ENCODE measurements around the gene DUS2. TPM values are rescaled to one million over a fixed set of nuclear protein-coding genes. Genes with fewer than 3 reads are reported as not detected.

Gene DUS2
- total RNA-seq, 1 experiment from 2014 or later = 12.1 TPM

GRCh38 chr16:68086336-68086841 is 63.3 kb downstream of the DUS2 start:
- no peak for DNase-seq (ENCODE audit: low read depth, low spot score)
- no peaks in the 10 kb centered on the region for H3K9me3 ChIP-seq (ENCODE audit: control insufficient read depth, insufficient read depth, low read depth, low read length)
- no peaks in the 10 kb centered on the region; the same call in 1 of the 2 replicates for H3K36me3 ChIP-seq (ENCODE audit: control insufficient read depth, insufficient read depth, low read length)
- in situ Hi-C loops (cut with HindIII; ENCODE audit: low pct_unique_long_range_greater_than_20kb, low sequenced_read_pairs) (no loop called here), intact Hi-C loops (cut with micrococcal nuclease; ENCODE audit: unreplicated experiment) (loop anchor here (5.0 kb wide), 1 partner anchor 141 kb away; no protein-coding TSS in a partner anchor)
- BruUV-seq (replicated peaks) = TSS peak; percentile 61
- H3K27me3 ChIP-seq (ENCODE audit: control insufficient read depth, insufficient read depth, low read length) = no peaks in the 10 kb centered on the region
- H3K27ac ChIP-seq (ENCODE audit: low read length) = peak overlapping the region; percentile 90
- CTCF ChIA-PET = interaction anchor here (0.6 kb wide), 1 partner anchor 144 kb away, joined by 4 read pairs; no protein-coding TSS in a partner anchor
- TF ChIP-seq, protein P1, sequence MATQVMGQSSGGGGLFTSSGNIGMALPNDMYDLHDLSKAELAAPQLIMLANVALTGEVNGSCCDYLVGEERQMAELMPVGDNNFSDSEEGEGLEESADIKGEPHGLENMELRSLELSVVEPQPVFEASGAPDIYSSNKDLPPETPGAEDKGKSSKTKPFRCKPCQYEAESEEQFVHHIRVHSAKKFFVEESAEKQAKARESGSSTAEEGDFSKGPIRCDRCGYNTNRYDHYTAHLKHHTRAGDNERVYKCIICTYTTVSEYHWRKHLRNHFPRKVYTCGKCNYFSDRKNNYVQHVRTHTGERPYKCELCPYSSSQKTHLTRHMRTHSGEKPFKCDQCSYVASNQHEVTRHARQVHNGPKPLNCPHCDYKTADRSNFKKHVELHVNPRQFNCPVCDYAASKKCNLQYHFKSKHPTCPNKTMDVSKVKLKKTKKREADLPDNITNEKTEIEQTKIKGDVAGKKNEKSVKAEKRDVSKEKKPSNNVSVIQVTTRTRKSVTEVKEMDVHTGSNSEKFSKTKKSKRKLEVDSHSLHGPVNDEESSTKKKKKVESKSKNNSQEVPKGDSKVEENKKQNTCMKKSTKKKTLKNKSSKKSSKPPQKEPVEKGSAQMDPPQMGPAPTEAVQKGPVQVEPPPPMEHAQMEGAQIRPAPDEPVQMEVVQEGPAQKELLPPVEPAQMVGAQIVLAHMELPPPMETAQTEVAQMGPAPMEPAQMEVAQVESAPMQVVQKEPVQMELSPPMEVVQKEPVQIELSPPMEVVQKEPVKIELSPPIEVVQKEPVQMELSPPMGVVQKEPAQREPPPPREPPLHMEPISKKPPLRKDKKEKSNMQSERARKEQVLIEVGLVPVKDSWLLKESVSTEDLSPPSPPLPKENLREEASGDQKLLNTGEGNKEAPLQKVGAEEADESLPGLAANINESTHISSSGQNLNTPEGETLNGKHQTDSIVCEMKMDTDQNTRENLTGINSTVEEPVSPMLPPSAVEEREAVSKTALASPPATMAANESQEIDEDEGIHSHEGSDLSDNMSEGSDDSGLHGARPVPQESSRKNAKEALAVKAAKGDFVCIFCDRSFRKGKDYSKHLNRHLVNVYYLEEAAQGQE (IDR thresholded peaks at IDR 0.05; ENCODE audit: insufficient read depth in 1 of 2, low read depth in 2 of 2, low read length in 1 of 2) = no peak
- TF ChIP-seq CTCF (IDR thresholded peaks at IDR 0.05) = no peak
- no peak for TF ChIP-seq POLR2AphosphoS5 (IDR thresholded peaks at IDR 0.05; ENCODE audit: low read depth, low read length)
- no peak for TF ChIP-seq SIN3A (IDR thresholded peaks at IDR 0.05; ENCODE audit: borderline replicate concordance, insufficient read depth, low read depth, low read length)
- no peak for TF ChIP-seq TCF7L2 (IDR thresholded peaks at IDR 0.05; ENCODE audit: low read depth, low read length)
- ATAC-seq = no peak
- POLR2A ChIA-PET = no interaction called here
- peak overlapping the region; percentile 70 to 86 for H3K4me3 ChIP-seq (ENCODE audit: low read depth in 2 of 2, low read length in 2 of 2)
- peaks cover 4% of the 10 kb centered on the region for H3K4me1 ChIP-seq (ENCODE audit: control insufficient read depth, insufficient read depth, low read length)

GRCh38 chr16:68086860-68087268 is 63.8 kb downstream of the DUS2 start:
- Histone ChIP-seq H3K27ac (ENCODE audit: low read length) (peak overlapping the region; percentile 90), H3K27me3 (ENCODE audit: control insufficient read depth, insufficient read depth, low read length) (no peaks in the 10 kb centered on the region), H3K4me3 (ENCODE audit: low read depth in 2 of 2, low read length in 2 of 2) (peak overlapping the region; percentile 70 to 86), H3K9me3 (ENCODE audit: control insufficient read depth, insufficient read depth, low read depth, low read length) (no peaks in the 10 kb centered on the region), H3K4me1 (ENCODE audit: control insufficient read depth, insufficient read depth, low read length) (peaks cover 4% of the 10 kb centered on the region), H3K36me3 (ENCODE audit: control insufficient read depth, insufficient read depth, low read length) (no peaks in the 10 kb centered on the region; the same call in 1 of the 2 replicates)
- CTCF ChIA-PET = interaction anchor here (0.6 kb wide), 1 partner anchor 143 kb away, joined by 4 read pairs; no protein-coding TSS in a partner anchor
- POLR2A ChIA-PET = no interaction called here
- no TSS peak for BruUV-seq (replicated peaks)
- intact Hi-C loops (cut with micrococcal nuclease; ENCODE audit: unreplicated experiment) (loop anchor here (5.0 kb wide), 1 partner anchor 140 kb away; no protein-coding TSS in a partner anchor), in situ Hi-C loops (cut with HindIII; ENCODE audit: low pct_unique_long_range_greater_than_20kb, low sequenced_read_pairs) (no loop called here)
- DNase-seq (ENCODE audit: low read depth, low spot score) (no peak), ATAC-seq (no peak)
- TF ChIP-seq SIN3A (IDR thresholded peaks at IDR 0.05; ENCODE audit: borderline replicate concordance, insufficient read depth, low read depth, low read length) (no peak), CTCF (IDR thresholded peaks at IDR 0.05) (no peak), POLR2AphosphoS5 (IDR thresholded peaks at IDR 0.05; ENCODE audit: low read depth, low read length) (no peak), TCF7L2 (IDR thresholded peaks at IDR 0.05; ENCODE audit: low read depth, low read length) (no peak)
- TF ChIP-seq, protein P1 (IDR thresholded peaks at IDR 0.05; ENCODE audit: insufficient read depth in 1 of 2, low read depth in 2 of 2, low read length in 1 of 2) = no peak

Data from Panc1 (cell line).